Measurements from ENCODE around the gene FAM210A.

DNA sequence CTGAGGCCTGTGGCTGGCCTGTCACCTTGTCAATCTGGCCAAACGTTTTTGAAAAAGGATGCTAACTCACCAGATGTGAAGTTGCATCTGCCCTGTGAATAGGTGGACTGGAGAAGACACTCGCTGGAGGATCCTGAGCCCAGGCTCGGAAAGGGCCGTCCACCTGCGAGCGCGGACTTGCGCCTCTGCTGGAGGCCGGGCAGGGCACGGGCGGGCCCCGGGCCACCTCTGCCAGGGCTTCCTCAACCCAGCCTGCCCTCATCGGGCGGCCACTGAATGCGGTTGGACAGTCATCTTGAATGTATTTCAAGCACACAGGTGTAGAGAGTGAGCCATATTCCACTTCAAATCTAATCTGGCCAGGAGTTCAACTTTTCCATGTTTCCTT is 83.9 kb downstream of the FAM210A start:
- TF ChIP-seq, protein P1, sequence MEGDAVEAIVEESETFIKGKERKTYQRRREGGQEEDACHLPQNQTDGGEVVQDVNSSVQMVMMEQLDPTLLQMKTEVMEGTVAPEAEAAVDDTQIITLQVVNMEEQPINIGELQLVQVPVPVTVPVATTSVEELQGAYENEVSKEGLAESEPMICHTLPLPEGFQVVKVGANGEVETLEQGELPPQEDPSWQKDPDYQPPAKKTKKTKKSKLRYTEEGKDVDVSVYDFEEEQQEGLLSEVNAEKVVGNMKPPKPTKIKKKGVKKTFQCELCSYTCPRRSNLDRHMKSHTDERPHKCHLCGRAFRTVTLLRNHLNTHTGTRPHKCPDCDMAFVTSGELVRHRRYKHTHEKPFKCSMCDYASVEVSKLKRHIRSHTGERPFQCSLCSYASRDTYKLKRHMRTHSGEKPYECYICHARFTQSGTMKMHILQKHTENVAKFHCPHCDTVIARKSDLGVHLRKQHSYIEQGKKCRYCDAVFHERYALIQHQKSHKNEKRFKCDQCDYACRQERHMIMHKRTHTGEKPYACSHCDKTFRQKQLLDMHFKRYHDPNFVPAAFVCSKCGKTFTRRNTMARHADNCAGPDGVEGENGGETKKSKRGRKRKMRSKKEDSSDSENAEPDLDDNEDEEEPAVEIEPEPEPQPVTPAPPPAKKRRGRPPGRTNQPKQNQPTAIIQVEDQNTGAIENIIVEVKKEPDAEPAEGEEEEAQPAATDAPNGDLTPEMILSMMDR (IDR thresholded peaks at IDR 0.05), result no peak
- TF ChIP-seq POLR2A (IDR thresholded peaks at IDR 0.05), result no peak

Measured in uterus (tissue), 2 donors.